Stimulated activated CD4-positive, alpha-beta T cell treated with anti-CD3 and anti-CD28 coated beads, Interleukin-1b, Interleukin-23, amount 100 ng/mL, for 48 hours (primary cell): ENCODE data around the gene BTC.
"Not testable (repeated sequence)": the region's sequence is repeated elsewhere in the genome, so short reads cannot be mapped to it uniquely, and the experiment has no call there.

Source experiments
- DNase-seq: peaks from one replicate; pipeline ENCODE4 v3.0.0-alpha.2; 2020

Gene BTC

GRCh38 chr4:74755486-74755885 is 38.8 kb downstream of the BTC start:
- no peak for DNase-seq

GRCh38 chr4:74754218-74754617 is 40.1 kb downstream of the BTC start:
- DNase-seq, result no peak

DNA sequence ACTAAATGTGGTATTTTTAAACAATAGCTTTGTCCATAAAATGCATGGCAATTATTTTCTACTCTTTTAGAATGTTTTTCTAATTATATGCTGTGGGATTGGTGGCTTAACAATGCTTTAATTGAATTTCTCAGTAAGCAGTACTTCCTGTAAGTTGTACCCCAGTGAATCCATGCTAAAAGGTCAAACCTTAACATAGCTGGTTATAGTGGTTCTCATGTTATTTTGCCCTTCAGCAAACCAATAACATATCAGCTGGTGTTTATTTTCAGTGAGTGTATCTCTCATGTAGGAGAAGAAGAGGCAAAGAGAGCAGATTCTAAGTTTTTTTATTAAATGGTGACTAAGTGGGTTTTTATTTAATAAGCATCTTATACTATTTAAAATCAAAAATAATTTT is 41.5 kb downstream of the BTC start:
- no peak for DNase-seq

GRCh38 chr4:74751856-74752255 is 42.5 kb downstream of the BTC start:
- DNase-seq, result no peak

DNA sequence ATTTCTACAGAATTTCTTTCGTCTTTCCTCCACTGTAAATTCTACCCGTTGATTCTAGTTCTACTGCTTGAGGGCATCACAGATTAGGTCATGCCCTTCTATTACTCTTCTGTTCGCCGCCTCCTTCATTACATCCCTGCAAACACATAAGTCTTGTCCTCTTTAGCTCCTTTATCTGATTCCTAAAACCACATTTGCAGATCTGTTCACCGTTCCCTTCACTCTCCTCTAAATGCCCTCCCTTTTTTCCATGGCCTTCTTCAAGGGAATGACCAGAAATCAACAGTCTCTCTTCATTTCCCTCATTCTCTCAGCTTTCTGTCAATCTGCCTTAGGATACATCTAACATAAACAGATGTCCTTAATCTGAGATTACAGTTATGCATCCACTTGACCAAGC is 43.1 kb downstream of the BTC start:
- no peak for DNase-seq

DNA sequence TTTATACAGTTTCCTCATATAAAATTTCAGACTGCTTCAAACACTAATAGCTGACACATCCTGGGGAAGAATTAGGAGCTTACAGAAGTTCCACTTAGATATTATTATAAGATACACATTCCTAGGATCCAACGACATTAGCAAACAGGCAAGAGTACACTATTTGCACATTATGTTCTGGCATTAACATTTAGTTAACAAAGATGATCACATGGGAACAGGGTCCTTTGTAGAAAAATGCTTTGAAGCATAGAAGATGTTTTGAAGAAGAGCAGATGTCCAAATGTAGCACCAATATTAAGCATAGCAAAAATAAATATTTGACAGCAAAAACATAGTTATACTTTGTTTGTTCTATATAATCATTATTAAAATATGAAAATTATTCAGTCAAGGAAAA is 52.1 kb downstream of the BTC start:
- DNase-seq, result no peak

- no peak for DNase-seq
Observed at GRCh38 chr4:74738464-74739143, 55.7 kb downstream of the BTC start.

- no peak for DNase-seq
Observed at GRCh38 chr4:74734995-74735394, 59.3 kb downstream of the BTC start.

GRCh38 chr4:74733756-74734155 is 60.6 kb downstream of the BTC start:
- DNase-seq, result no peak

DNA sequence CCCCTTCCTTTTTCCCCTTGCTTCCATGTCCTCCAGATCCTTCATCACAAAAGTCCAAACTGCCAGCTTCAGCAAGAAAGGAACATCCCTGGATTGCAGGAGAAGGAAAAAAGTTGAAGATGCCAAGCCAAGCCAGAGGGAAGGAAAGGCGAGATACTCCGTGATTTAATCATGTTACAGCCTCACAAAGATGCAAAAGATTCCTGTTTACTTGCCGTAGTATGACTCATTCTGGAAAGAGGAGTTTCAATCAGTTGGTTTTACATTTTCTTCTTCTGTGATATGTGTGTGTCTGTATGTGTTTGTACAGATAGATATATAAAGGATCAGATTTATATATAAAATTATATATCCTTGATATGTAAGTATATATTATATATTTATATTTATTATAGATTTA is 69.3 kb downstream of the BTC start:
- no peak for DNase-seq

- no peak for DNase-seq
Observed at GRCh38 chr4:74716436-74716765, 77.9 kb downstream of the BTC start.

GRCh38 chr4:74715706-74716435 is 78.5 kb downstream of the BTC start:
- DNase-seq, result no peak

- DNase-seq, result no peak
Observed at GRCh38 chr4:74714611-74715130, 79.7 kb downstream of the BTC start.

DNA sequence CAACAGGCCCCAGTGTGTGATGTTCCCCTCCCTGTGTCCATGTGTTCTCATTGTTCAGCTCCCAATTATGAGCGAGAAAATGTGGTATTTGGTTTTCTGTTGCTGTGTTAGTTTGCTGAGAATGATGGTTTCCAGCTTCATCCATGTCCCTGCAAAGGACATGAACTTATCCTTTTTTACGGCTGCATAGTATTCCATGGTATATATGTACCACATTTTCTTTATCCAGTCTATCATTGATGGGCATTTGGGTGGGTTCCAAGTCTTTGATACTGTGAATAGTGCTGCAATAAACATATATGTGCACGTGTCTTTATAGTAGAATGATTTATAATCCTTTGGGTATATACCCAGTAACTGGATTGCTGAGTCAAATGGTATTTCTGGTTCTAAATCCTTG is 86.2 kb downstream of the BTC start:
- DNase-seq, result not testable (repeated sequence)
